ENCODE measurements around the gene CDH13. TPM values are rescaled to one million over a fixed set of nuclear protein-coding genes. Genes with fewer than 3 reads are reported as not detected.

CDH13 gene
- total RNA-seq, 1 donor from 2014 or later, result 45.1 TPM

- no peak overlapping the region for H3K27ac Mint-ChIP-seq (ENCODE audit: unreplicated experiment)
- TF ChIP-seq CTCF (IDR thresholded peaks at IDR 0.05), result no peak
- H3K36me3 Mint-ChIP-seq (ENCODE audit: low read depth), result no peaks in the 10 kb centered on the region
- H3K27me3 Mint-ChIP-seq (ENCODE audit: low read depth), result peaks cover 3% of the 10 kb centered on the region
- no peaks in the 10 kb centered on the region for H3K9me3 Mint-ChIP-seq (ENCODE audit: low read depth)
- DNase-seq (ENCODE audit: low spot score), result no peak
- no peak overlapping the region for H3K4me3 Mint-ChIP-seq (ENCODE audit: unreplicated experiment)
- H3K4me1 Mint-ChIP-seq (ENCODE audit: low read depth), result peaks cover 7% of the 10 kb centered on the region
Measured at GRCh38 chr16:83075956-83076355, 449.2 kb downstream of the CDH13 start.

GRCh38 chr16:83083361-83083760 lies 456.6 kb downstream of the CDH13 start:
- TF ChIP-seq CTCF (IDR thresholded peaks at IDR 0.05), result no peak
- Mint-ChIP-seq H3K27me3 (ENCODE audit: low read depth) (no peaks in the 10 kb centered on the region), H3K27ac (ENCODE audit: unreplicated experiment) (no peak overlapping the region), H3K36me3 (ENCODE audit: low read depth) (no peaks in the 10 kb centered on the region), H3K4me1 (ENCODE audit: low read depth) (no peaks in the 10 kb centered on the region), H3K4me3 (ENCODE audit: unreplicated experiment) (no peak overlapping the region), H3K9me3 (ENCODE audit: low read depth) (peaks cover 8% of the 10 kb centered on the region)
- no peak for DNase-seq (ENCODE audit: low spot score)

- H3K36me3 Mint-ChIP-seq (ENCODE audit: low read depth), result no peaks in the 10 kb centered on the region
- TF ChIP-seq CTCF (IDR thresholded peaks at IDR 0.05), result no peak
Measured at GRCh38 chr16:83085660-83086059, 458.9 kb downstream of the CDH13 start.

GRCh38 chr16:83095941-83096692 lies 469.3 kb downstream of the CDH13 start:
- no peak for DNase-seq (ENCODE audit: low spot score)
- H3K27me3 Mint-ChIP-seq (ENCODE audit: low read depth), result no peaks in the 10 kb centered on the region
- TF ChIP-seq CTCF (IDR thresholded peaks at IDR 0.05), result no peak
- H3K36me3 Mint-ChIP-seq (ENCODE audit: low read depth), result peaks cover 1% of the 10 kb centered on the region
- H3K9me3 Mint-ChIP-seq (ENCODE audit: low read depth), result peaks cover 15% of the 10 kb centered on the region
- H3K4me1 Mint-ChIP-seq (ENCODE audit: low read depth), result peaks cover 3% of the 10 kb centered on the region
- no peak overlapping the region for H3K27ac Mint-ChIP-seq (ENCODE audit: unreplicated experiment)
- H3K4me3 Mint-ChIP-seq (ENCODE audit: unreplicated experiment), result no peak overlapping the region

More at GRCh38 chr16:83085660-83086059, 458.9 kb downstream of the CDH13 start:
- no peaks in the 10 kb centered on the region for H3K27me3 Mint-ChIP-seq (ENCODE audit: low read depth)
- DNase-seq (ENCODE audit: low spot score), result no peak
- no peaks in the 10 kb centered on the region for H3K4me1 Mint-ChIP-seq (ENCODE audit: low read depth)
- H3K4me3 Mint-ChIP-seq (ENCODE audit: unreplicated experiment), result no peak overlapping the region
- H3K27ac Mint-ChIP-seq (ENCODE audit: unreplicated experiment), result no peak overlapping the region
- H3K9me3 Mint-ChIP-seq (ENCODE audit: low read depth), result peaks cover 8% of the 10 kb centered on the region

GRCh38 chr16:83098536-83098935 lies 471.8 kb downstream of the CDH13 start:
- H3K9me3 Mint-ChIP-seq (ENCODE audit: low read depth), result peaks cover 27% of the 10 kb centered on the region
- H3K27ac Mint-ChIP-seq (ENCODE audit: unreplicated experiment), result no peak overlapping the region
- H3K4me3 Mint-ChIP-seq (ENCODE audit: unreplicated experiment), result no peak overlapping the region
- H3K27me3 Mint-ChIP-seq (ENCODE audit: low read depth), result no peaks in the 10 kb centered on the region
- TF ChIP-seq CTCF (IDR thresholded peaks at IDR 0.05), result no peak
- H3K36me3 Mint-ChIP-seq (ENCODE audit: low read depth), result peaks cover 1% of the 10 kb centered on the region
- H3K4me1 Mint-ChIP-seq (ENCODE audit: low read depth), result peaks cover 3% of the 10 kb centered on the region
- no peak for DNase-seq (ENCODE audit: low spot score)
